ENCODE data around the gene BCL2L13.
A peak's percentile ranks its signal among the peaks of the same experiment; 100 is the strongest.
"Not testable (repeated sequence)": the region's sequence is repeated elsewhere in the genome, so short reads cannot be mapped to it uniquely, and the experiment has no call there.

Gene BCL2L13

DNA sequence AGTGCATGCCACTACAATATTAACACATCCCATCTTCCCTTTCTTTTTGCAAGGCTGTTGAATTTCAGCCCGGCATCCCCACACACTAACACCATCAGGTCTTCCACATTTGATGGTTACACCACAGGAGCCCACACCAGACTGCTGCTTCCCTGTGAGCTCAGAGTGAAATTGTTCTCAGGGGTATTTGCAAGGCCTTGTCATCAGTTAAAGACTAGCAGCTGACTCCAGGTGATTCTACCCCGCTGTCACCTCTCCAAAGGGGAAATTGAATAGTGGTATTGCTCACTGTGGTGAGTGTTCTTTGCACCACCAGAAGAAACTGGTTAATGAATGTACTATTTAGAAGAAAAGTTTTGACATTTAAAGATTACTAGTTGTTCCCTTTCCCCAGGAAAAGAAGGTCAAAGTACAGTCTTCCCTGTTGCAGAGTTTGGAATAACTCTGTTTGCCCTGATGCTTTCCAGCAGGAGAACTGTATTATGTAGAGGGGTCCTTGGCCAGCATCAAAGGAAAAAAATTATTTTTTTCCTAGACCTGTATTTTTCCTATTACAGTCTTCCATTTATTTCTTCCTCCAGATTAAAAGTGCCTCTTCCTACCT is 93.8 kb downstream of the BCL2L13 start:
- DNase-seq = no peak

DNA sequence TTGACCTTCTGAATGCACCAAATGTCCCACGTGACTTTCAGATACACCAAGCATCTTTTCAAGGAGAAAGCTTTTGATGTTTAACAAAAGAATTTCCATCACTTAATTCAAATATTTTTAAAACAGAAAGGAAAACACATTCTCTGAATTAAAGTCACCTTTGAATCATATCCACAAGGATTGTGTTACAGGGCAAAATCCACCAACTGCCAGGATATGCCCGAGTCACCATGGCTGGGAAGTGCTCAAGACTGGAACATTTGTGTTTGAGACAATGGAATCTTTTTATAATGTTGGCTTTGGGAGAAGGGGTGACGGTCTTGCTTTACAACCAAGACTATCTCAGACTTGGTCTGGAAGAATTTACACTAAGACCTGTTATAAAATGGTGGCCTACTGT is 94.9 kb downstream of the BCL2L13 start:
- DNase-seq = no peak

DNA sequence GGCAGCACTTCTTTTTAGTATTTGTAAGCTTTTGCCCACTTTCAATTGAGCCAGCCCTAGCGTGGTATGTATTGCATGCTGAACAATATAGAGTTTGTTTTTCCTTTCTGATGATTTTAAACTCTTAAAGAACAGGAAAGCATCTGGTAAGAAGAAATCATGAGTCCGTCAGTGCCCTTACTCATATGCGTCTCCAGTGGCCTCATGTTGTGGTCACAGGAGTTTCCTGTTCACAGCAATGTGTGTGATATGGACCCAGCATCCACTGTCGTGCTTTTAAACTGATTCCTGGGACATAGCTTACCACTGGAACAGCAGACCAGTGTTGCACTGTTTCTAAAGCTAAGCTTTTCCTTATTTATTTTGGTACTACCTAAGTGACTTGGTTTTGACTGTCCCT is 95.6 kb downstream of the BCL2L13 start:
- DNase-seq = no peak

DNA sequence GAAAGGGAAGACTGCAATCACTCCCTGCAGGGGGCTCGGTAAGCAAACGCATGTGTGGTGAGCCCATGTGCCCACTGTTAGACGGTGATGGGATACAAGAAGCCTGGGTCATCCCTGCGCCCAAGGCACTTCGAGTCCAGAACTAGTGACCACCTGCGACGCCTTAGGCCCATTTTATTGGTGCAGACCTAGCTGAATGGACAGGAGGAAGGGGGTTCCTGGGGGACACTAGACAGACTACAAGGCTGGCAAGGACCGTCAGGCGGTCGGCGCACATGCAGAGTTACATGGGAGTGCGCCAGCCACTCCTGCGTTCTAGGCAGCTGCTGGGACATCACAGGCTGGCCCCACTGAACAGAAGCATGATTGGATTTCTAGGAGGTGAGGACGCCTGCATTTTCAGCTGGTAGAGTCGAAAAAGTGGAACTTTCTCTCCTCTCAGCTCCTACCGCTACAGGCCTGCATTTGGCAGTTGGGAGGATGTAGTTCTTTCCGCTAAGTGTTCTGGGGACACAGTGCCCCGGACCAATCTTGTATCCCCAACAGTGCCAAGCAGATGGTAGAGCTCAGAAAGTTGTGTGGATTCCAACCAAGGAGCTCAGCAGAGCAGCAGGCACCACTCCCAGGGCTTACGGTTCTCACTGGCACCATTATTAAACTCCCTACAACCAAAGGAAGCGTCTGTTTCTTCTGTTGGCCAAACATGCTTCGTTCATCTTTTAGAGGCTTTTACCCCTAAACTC is 100.0 kb downstream of the BCL2L13 start:
- no peak for DNase-seq

DNA sequence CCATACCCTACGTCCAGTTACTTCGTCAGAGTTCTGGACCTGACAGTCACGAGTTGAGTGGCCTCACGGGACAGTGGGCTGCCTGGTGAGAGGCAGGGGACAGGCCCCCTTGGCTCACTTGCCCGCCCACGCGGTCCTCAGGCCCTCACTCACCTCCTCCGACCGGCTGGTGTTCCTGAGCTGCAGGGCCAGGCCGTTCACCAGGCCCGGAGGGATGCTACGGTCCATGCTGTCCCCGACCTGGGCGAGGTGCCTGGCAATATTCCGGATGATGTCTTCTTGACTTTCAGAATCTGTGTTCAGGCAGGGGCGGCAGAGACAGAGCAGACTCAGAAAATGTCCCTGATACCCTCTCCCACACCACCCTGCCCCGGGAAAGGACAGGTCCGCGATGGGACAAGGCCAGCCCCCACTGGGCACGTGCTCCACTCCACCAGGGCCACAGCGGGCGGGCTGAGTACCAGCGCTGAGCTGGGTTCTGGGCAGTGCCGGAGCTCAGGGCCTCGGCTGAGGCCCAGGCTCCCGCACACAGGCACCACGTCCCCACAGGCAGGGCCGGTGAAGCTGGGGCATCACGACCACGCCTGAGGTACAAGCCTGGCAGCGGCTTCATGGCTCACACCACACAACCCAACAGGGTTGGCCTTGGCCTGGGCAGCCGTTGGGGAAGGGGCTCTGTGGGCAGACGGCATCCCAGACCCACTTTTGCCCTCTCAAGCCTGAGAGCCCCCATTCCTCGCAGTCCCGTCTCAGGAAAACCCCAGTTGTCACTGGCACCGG is 100.8 kb downstream of the BCL2L13 start:
- no peak for DNase-seq

DNA sequence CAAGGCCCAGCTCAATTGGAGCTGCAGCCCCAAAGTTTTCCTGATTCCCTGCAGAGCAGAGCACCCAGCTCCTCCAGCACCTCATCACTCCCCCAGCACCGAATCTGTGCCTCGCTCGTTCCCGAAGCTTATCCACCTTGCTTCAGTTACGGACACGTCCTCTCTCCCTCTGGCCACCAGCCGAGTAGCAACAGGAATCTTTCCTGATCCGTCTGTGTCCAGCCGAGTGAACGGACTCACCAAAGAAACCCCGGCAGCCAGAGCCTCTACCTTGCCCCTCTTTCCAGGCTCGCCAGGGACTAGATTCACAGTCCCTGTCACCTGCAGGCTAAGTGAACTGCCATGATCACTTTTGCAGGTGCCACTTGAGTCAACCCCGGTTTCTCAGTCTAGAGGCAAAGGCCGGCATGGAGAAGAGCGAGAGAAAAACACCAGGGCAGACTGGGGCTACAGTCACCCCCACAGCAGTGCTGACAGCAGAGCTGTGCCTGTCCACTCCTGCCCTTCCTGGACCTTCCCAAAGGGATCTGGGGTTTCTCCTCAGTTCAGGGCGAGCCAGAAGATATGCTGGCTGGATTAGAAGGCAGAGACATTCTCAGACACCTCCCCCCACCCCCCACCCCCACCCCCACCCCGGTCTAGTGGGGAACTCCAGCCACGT is 103.4 kb downstream of the BCL2L13 start:
- no peak for DNase-seq

DNA sequence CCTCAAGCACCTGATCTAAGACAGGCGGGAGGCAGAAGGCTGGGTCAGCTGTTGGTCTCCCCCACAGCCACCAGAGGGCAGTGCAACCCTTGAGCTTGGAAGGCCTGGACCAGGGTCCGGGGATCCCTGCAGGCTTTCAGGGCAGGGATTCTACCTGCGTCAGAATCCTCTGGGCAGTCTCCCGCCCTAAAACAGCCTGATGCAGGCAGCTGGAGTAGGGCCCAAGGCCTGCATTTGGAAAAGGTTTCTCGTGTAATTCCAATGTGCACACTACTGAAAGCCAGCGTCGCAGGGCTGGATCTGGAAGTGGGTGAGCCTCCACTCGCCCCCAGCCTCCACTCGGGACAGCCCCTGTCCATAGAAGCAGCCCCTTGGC is 104.0 kb downstream of the BCL2L13 start:
- DNase-seq = peak; percentile 45

DNA sequence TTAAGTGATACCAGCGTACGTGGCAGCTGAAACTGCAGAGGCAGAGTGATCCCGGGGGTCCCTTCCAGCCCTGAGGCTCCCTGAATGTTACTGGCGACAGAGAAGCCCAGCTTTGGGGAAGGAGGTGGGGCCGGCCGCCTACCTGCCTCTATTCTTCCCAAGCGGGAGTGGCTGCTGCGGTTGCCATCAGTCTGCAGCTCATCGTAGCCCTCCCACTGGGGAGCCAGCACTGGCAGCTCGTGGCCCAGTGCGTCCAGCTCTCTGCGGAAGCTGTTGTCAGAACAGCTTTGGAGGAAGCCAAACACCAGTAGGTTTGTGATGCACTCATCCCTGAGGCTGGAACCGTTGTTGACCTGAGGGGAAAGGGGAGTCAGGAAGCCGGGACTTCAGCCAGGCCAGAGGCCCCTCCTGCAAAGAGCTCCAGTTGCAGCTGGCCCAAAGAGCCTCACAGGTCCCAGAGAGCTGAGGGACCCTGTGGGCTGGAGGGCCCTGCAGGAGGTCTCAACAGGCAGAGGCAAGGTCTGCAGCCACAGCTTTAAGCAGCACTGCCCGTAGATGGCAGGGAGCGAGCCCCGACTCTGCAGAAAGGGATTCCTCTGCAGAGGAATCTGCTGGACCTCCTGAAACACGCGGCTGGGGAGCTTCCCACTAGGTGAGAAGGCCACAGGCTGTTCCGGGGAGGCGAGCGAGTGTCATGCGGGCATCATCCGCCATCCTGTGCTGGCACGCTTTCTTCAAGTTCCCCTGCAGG is 105.3 kb downstream of the BCL2L13 start:
- no peak for DNase-seq

DNA sequence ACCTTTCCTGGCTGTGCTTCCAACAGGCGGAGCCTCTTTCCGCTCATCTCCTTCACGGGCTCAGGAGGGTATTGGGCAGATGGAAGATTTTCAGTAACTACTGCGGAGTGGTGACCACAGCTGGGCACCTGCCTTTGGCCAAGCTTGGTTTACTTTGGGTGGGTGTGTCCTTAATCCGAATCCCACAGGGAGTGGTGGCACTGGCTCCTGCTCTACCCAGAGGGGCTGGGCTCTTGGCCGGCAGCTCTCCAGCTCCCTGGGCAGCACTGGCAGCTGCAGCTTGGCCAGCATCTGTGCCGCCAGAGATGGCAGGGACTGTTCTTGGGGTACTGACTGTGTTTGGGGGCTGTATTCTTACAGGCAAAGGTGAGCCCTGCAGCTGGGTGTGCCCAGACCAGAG is 105.9 kb downstream of the BCL2L13 start:
- DNase-seq = peak; percentile 16

DNA sequence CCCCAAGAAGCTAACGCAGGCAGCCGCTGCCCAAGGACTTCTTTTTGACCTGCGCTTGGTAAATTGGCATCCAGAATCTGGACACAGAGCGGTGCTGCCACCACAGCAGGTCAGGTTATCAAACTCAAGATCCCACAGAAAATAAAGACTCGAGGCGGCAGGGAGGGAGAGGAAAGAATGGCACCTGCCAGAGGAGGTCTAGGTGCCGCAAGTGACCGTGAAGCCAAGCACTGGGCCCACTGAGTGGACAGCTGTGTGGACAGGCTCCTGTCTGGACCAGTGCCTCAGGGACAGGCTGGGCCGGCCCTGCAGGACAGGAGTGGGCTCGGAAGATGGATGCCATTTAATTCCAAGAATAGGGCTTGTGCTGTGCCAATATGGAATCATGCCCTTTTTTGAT is 108.4 kb downstream of the BCL2L13 start:
- DNase-seq = no peak

DNA sequence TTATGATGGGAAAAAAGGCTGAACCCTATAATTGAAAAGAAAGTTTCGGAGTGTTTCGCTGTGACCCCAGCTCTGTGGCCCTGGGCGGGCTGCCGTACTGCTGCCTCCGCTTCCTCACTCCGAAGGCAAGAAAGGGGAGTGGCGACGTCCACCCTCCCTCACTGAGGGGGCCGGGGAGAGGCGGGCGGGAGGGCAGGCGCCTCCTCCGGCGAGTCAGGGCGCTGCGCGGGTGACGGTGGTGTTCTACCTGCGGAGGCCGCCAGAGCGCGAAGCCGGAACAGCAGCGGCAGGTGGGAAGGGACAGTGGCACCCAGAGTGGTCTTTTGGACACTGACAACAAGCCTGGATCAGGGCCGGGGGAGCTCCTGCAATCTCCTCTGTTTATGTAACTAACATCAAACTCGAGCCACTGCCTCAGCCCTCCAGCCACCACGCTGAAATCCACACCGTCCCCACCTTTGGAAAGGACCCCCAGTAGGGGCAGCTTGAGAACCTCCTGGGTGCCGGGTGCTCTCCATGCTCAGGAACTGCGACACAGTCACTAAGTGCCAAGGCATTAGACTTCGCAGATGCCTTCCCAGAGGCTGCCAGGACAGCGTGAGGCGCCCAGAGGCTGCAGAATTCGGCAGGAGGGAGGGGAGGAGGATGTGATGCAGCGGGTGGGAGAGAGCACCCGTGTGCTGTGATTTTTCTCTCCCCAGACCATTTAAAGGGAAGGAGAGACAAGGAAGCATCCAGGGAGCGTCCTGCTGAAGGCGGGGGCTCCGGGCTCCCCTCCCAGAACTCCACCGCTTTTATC is 110.2 kb downstream of the BCL2L13 start:
- DNase-seq = no peak

DNA sequence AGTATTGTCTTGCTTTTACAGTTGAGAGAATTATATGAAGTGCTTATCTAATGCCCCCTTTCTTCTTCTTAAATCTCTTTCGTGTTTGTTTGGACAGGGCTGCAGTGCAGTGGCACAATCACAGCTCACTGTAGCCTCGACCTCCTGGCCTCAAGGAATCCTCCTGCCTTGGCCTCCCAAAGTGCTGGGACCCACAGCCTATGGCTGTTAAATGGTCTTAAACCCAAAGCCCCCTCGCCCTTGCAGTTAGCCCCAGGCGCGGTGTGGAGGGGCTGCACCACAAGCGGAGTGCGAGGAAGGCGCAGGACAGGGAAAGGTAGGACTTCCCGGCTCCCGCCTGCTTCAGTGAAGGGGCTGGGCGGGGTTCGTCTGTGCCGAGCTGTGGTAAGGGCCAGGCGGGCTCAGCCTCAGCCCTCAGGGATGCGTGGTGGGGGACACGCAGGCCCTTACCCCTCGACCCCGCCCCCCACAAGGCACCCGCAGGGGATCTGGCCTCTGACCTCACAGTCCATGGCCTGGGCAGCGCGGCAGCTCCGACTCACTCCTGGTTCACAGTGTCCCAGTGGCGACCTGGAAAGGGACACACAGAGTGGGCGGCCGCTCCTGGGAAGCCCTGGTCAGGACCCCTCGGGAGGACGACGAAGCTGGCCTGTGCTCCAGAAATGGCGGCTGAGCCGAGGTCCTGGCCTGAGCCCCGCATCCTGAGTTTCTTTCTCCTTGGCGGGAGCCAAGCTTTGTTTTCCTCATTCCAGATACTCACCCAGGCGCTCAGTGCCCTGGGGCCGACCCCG is 111.2 kb downstream of the BCL2L13 start:
- no peak for DNase-seq

DNA sequence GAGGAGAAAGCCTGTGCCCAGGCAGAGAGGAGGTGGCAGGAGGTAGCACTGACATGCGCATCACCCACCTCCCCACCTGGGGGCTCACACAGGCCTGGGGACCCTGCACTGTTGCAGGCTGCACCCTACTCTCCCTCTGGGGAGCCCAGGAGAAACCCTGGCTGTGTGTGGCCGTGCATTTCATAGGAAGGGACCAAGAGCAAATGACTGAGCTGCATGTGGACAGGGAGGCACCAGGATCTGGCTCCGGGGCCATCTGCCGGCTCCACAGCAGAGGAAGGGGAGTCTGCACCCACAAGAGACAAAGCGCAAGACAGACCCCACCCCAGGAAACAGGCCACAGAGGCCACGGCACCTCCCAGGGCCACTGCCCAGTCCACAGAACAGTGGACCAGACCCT is 113.0 kb downstream of the BCL2L13 start:
- no peak for DNase-seq

DNA sequence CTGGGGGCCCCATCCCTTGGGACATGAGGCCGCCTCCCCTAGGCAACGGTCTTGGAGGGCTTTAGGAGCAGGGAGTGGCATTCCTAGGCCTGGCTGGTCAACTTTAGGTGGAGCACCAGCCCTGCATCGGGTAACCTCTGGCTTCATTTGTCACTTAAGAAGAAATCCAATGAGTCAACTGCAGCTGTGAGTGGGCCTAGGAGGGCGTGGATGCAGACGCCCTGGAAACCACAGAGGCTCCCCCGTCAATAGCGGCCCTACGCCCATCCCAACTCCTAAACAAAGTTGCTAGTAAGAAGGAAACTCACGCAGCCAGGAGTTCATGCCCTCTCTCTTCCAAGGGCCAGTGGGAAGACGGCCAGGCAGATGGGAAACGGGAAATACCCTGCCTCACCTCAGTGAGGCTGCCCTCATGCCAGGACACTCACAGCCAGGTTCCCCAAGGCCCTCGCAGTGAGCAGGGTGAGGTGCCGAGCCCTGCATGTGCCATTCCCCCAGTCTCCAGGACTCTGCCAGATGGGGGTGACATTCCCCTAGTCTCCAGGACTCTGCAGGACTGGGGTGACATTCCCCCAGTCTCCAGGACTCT is 114.9 kb downstream of the BCL2L13 start:
- DNase-seq = no peak

DNA sequence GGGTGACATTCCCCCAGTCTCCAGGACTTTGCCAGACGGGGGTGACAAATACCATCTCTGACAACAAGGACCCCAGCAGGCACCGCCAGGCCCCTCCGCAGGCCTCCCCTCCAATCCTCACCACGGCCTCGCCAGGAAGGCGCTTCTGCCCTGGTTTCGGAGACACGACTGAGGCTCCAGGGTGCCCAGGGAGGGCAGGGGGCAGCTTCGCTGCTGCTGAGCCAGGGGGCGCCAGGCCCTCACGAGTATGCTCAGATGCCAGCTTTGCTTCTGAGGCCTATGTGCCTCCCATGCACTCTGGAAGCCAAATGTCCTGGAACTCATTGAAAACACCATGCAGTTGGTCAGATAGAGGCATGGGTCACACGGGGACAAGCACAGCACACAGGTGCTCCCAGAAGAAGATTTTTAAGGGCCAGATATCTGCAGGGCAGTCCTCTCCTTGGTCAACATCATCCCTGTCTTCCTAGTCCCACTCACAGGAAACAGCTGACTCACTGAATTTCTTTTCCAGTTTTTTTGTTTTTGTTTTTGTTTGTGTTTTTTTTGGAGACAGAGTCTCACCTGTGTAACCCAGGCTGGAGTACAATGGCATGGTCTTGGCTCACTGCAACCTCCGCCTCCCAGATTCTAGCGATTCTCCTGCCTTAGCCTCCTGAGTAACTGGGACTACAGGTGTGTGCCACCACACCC is 115.8 kb downstream of the BCL2L13 start:
- DNase-seq = no peak

DNA sequence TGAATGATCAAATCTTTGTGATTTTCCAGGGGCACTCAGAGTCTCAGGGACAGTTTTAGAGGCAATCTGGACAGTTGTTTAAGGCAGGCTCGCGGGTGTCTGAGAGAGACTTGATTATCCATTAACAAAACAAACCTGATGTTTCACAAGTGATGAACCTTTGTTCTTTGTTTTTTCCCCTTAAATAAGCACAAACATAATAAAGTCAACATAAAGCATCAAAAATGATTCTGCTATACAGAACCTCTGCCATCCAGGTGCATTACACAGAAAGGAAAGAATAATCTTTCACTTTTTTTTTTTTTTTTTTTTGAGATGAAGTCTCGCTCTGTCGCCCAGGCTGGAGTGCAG is 122.6 kb downstream of the BCL2L13 start:
- no peak for DNase-seq

DNA sequence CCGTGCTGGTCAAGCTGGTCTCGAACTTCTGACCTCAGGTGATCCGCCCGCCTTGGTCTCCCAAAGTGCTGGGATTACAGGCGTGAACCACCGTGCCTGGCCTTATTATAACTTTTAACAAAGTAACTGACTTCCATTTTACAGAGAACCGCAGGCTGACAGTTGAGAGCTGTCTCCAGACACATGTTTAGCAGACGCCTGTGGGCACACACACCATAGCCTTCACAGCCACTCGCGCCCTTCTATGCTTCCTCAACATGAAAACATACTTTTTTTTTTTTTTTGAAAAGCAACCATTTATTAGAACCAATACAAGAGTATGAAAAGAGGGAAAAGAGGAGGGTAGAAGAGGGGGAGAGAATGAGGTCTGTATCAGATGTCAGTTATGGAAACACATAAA is 124.9 kb downstream of the BCL2L13 start:
- not testable (repeated sequence) for DNase-seq

DNA sequence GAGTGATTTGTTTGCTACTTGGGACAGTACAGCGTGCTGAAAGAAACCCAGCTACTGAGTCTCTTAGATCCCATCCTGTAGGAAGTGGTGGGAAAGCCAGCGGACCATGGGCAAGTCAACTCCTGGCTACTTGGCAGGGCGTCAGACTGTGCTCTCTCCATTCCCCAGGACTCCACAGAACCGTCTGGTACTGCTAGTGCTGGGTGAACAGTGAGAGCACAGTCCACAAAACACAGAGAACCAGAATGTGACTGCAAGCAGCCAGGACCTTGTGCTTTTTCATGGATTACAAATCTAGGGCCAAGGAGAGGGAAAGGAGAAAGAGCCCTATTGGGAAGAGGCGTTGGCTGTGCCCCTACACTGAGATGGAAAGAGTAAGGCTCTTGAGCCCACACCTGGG is 125.5 kb downstream of the BCL2L13 start:
- no peak for DNase-seq

DNA sequence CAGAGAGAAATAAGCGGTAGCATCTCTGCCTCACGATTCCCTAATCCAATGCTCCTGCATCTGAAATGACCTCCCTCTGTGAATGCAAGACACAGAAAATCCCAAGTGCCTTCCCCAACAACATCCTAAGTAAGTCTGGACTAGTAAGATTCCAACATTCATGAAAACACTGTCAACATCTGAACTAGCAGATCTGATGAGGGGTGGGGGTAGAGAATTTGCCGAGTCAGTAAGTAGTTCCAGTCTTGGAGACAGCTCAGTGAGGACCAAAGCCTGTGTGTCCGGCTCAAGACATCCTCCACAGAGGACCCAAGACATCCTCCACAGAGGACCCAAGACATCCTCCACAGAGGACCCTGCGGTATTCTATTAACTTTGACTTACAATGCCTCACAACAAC is 126.3 kb downstream of the BCL2L13 start:
- DNase-seq = not testable (repeated sequence)

All from NCI-H1092 treated with DMSO at 0.1 percent for 48 hours (cell line).